ENCODE measurements around the gene PDIA5.

PDIA5 gene

DNA sequence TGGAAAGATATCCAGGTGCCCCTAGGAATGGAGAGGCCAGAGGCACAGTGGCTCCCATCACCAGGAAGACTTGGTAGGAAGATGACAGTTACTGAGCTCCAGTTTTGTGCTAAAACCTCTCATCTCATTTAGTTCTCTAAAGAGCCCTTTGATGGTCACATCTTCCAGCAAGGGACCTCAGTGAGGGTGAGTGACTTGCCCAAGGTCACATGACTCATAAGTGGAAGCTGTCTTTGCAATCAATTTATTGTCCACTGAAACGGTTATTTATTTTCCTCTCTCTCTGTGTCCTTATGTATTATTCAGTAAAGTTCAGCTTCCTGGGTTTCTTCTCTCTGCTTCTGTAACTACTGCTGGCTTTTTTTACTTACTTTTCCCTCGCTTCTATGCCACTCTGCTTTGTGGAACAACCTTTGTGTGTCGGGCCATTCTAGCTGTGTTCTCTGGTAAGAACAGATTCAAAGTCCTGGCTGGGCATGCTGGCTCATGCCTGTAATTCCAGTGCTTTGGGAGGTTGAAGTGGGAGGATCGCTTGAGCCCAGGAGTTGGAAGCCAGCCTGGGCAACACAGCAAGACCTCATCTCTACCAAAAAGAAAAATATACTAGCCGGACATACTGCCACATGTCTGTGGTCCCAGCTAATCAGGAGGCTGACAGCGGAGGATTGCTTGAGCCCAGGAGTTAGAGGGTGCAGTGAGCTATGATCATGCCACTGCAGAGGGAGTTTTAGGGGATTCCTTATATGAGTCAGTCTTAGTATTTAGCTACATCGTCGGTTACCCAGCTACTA is 55.9 kb downstream of the PDIA5 start:
- no peak for DNase-seq

DNA sequence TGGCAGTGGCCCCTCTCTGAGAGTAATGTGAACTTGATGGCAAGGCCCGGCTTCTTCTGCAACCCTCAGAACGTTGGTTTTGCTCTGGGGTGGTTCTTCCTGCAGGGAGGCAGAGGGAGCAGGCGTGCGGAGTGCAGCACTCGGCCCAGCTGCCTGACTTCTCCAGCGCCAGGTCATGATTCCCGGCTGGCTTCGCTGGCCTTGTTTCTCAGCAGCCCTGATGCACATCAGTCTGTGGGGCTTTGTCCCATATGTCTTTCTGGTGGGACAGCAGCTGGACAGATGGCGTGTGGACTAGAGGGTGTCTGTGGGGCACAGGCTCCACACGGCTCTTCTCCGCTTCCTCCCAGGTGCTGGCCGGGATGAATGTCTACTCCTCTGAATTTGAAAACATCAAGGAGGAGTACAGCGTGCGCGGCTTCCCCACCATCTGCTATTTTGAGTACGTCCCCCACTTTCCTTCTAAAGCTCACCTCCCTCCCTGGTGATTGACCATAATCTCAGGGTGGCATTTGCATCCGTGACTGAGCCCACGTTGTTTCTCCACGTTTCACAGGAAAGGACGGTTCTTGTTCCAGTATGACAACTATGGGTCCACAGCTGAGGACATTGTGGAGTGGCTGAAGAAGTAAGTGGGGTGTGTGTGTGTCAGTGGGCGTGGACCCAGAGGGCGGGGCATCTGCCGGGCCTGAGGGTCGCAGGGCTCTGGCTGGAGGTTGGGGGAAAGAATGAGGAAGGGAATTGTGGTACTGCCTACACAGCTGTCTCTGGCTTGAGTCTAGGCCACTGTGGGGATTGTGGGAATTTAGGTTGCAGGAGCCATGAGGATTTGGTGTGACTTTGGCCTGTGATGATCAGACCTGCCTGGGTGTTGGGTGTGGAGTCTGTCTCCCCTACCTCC is 57.1 kb downstream of the PDIA5 start:
- DNase-seq = no peak

DNA sequence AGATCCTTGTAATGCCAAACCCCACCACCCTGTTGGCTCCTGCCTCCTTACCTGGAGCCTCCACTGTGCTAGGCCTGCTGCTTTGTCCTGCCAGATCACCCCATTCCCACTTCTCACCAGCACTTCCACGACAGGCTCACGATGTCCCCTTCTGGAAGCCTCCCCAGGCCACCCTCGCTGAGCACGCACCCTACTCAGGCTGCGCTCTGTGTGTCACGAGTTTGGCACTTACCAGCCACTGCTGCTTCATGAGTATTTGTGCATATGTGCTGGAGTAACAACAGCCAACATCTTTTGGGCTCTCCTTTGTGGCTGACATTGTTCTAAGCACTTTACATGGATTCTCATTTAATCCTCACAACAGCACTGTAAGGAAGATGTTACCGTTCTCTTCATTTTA is 58.1 kb downstream of the PDIA5 start:
- no peak for DNase-seq

DNA sequence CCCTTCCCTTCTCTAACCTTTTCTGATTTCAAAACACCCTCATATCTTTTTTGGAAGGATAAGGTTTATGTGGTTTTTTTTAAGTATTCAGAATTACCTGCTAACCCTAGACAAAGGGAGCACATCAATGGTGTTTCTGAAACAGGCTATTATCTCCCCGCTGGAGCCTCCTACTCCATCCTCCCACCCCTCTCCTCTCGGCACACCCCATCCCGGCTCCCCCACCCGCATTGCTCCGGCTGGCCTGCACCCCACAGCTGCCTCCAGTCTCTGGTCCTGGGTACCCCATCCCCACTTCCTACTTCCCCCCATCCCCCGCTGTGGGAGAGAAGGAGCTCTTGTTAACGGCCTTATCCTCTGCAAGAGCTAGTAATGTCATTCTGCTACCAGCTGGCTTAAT is 59.2 kb downstream of the PDIA5 start:
- DNase-seq = no peak

DNA sequence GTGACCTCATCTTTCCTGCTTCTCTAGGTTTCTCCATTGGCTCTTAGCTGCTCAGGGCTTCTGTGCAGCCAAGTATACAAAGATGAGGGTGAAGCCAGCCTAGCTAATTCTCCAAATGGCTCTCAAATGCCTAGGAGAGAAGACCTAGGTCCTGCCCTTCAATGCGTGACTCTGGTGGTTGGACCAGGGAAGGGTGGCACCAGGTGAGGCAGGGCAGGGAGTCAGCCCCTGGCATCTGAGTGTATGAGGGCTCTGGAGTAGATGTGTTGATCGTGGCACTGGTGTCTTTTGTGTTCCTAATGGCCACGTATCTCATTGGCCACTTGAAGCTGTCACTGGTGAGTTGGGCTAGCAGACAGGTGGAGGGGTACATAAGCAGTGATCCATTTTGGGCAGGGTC is 59.8 kb downstream of the PDIA5 start:
- no peak for DNase-seq

DNA sequence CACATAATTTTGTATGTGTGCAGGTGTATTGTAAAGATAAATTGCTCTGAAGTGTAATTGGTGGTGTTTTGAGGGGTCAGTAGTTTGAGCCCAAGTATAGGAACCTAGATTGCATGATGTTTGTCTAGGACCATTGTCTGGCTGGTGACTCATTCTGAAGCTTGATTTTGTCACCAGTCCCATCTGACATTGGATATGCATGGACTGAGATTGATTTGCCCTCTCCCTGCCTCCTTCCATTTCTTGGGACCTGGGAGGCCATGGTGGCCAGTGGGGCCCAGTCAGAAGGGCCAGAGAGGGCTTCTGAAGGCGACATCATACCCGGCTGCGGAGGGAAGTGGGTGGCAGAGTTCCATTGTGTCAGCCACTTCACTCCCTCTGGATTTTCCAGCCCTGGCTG is 62.3 kb downstream of the PDIA5 start:
- DNase-seq = no peak

DNA sequence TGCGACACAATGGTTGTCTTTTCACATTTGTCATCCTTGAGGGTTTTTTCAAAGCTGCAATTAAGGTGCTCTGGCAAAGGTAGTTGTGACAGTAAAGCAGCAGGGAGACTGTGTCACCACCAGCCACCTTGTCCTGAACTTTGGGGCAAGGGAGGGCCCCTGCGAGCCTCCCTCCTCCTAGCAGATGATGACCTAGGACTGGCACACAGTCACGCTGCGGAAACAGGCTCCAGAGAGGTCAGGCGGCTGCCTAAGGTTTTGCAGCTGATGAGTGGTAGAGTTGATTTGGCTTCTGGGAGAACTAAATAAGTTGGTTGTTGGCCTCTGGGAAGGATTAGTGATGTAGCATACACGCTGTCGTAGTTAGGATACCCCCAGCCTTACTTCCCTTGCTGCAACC is 62.7 kb downstream of the PDIA5 start:
- no peak for DNase-seq

DNA sequence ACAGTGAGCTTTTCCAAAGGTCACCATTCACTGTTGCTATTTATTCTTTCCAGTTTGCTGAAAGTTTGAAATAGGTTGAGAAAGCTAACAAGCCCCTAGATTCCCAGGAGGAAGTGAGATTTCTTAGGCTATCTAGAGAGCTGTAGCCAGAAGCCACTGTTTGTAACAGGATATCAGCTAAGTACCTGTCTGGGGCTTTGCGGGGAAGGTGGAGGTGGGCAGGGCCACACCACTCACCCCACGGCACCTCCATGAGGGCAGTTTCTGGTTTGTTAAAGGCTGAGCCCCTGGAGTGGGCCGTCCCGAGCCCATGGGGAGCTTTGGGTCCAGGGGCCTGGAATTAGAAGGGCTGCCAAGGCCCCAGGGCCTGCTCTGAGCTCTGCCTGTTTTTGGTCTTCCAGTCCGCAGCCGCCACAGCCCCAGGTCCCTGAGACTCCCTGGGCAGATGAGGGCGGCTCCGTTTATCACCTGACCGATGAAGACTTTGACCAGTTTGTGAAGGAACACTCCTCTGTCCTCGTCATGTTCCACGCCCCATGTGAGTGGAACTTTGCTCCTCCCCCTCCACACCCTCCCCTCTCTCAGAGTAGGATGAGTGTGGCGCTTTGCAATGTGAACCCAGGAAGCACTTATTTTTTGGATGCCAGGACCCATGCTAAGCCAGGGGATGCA is 63.4 kb downstream of the PDIA5 start:
- no peak for DNase-seq

DNA sequence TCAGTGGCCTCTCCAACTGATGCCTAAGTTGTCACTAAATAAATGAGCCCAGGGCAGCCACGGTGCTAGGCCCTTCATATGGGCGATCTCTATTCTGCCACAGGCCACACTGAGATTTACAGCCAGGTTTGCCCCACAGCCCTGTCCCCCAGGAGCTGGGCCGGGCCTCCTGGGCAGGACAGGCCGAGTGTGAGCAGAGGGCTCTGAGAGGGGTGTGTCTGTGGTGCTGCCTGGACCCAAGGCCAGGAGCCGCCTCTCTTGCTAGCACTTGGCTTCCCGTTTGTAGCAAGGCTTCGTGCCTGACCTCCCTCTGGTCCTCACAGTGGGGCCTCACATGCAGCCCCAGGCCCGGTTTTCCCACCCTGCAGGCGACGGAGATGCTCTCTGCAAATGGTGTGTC is 67.8 kb downstream of the PDIA5 start:
- DNase-seq = no peak

DNA sequence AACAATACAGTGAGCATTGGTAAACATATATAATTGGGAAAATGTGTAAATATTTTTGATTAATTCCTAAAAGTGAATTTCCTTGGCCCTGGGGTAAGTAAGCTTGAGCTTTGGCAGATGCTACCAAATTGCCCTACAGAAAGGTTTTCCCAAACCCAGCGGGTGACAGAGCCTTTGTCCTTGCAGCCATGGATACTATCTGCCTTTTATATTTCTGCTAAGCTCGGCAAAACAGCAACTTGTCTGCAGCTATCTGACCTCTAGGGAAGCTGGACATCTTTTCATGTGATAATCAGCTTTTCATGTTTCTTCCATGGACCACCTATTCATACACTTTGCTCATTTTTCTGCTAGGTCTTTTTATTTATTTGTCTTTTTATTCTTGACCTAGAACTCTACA is 70.2 kb downstream of the PDIA5 start:
- no peak for DNase-seq

DNA sequence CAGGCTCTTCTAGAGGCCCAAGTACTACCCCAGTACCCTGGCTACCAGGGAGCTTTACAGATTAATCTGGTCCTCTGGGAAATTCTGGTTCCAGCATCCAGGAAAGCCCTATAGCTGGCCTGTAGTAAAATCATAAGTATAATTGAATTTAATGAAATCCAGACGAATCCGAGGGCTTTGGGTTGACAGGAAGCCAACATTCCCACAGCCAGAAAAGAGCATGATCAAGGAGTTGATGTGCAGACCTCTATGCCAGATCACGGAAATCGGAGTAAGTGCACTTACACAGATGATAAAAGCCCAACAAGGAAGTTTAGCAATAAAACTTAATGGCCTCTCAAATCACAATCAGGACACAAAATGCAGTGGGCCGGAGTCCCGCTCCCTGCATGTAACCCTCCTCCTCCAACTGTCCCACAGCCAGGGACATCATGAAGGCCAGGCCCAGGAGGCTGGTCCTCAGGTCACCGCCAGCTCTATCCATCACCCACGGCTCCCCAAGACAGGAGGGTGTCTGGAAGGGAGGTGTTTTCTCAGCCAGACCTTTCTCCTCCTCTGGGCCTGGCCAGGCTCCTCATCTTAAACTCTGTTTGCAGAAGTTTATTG is 72.1 kb downstream of the PDIA5 start:
- DNase-seq = no peak

DNA sequence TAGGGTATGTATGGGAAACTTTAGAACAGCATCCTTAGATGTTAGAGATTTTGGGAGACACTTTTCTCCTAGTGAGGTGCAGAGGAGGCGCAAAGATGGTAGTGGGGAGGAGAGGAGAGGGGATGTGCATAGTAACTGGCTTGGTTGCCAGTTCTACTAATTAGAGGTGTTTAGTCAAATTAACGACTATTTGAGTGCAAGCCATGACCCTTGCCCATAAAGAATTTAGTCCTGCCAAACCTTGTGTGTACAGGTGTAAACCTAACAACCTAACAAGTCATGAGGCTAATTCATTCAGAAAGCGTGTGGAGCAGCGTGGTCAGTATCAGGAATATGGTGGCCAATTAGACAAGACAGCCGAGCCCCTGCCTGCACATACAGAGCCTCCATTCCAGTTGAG is 72.7 kb downstream of the PDIA5 start:
- no peak for DNase-seq

DNA sequence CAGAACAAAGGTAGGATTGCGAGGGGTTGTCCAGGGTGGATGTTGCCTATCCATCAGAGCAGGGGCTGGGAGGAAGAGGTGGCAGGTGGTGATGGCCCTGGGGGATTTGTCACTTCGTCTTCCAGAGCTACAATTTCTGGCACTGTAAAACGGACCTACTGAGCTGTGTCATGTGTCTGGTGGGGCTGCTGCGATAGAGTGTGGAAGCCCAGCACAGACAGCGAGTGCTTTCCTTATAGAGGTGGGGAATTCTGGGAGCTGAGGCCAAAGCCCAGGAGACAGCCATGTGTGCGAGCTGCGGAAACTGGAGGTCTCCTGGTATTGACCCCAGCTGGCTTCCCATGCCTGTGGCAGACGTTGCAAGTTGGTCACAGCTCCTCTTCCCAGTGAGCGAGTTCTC is 73.7 kb downstream of the PDIA5 start:
- no peak for DNase-seq

DNA sequence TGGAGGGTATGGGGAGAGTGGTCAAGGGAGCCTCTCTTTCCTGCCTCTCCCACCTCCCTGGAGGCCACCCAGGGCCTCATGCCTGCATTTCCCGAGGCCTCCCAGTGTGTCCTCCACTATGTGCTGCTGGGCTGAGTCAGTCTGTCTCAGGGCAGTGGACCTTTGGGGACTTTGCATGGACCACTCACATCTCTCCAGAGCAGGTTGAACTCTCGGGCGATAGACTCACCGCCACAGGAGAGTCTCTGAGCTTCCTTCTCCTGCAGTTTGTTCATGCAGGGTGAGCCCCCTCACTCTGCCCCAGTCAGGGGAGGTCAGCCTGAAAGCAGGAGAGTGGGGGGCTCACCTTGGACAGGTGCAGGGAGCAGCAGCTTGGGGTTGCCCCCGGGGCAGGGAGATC is 74.5 kb downstream of the PDIA5 start:
- no peak for DNase-seq

DNA sequence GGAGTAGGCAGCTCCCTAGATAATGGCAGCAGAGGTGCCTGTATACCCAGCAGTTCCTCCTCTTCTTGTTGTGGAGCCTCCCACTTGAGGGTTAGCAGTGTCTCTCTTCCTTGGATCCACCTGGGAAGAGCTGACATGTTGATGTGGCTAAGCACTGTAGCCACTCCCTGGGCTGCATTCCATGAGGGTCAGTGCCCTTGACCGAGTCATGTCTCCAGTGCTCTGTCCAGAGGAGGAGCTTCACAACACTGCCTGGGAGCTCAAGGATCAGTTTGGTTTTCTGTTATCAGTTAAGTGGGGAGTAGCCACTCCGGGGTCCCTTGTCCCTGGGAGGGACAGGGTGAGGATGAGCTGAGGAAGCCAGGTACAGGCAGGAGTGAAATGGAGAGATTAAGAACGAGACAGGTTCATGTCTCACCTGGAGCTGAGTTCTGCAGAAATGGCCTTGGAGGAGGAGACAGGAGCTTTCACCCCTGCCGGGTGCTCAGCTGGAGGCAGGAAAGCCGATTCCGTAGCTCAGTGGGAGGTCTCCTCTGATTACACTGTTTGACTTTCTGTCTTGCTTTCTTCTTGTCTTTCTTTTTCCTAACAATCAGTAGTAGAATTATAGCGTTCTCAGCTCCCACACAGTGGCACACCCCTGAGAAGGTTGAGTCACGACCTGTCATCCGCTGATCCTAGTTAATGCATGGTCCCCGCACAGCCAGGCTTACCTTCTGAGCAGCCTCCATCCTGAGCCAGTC is 77.0 kb downstream of the PDIA5 start:
- DNase-seq = no peak

DNA sequence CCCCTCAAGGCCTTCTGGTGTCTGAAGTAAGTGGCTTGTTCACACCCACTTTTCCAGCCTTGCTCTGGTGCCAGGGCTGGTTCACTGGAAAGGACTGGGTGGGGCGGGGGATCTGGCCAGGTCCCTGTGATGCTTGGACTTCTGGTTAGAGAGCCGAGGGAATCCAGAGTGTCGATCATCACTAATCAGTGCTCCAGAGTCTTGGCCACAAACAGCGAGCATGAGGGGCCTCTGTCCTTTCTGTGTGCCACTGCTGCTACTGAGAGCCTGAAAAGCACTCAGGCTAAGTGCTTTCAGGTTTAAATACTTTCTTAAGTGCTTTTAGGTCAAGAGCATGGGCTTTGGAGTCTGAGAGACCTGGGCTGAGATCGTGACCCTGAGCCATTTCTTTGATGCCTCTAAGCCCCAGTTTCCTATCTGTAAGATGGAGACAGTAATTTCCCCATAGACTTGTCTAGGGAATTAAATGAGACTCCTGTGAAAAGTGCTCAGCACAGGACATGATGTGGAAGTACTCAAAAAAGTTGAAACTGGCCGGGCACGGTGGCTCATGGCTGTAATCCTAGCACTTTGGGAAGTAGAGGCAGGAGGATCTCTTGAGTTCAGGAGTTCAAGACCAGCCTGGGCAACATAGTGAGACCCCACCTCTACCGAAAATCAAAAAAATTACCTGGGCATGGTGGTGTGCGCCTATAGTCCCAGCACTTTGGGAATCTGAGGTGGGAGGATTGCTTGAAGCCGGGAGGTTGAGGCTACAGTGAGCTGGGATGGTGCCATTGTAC is 81.1 kb downstream of the PDIA5 start:
- no peak for DNase-seq

DNA sequence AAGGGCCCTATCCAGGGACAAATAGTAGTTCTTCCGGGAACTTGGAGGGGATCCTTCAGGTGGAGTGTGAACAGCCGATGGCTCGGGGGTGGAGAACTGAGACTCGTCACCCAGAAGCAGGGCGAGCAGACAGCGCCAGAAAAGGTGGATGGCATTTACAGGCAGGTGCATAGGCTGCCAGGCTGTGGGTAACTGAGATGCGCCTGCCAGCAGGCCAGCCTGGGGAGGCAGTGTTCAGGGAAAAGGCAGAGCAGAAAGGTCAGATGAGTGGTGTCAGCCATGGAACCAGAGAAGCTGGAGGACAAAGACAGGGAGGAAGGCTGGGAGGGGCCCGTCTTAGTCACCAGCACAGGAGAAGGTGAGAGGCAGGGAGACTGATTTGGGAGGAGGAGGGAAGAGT is 81.9 kb downstream of the PDIA5 start:
- DNase-seq = no peak

DNA sequence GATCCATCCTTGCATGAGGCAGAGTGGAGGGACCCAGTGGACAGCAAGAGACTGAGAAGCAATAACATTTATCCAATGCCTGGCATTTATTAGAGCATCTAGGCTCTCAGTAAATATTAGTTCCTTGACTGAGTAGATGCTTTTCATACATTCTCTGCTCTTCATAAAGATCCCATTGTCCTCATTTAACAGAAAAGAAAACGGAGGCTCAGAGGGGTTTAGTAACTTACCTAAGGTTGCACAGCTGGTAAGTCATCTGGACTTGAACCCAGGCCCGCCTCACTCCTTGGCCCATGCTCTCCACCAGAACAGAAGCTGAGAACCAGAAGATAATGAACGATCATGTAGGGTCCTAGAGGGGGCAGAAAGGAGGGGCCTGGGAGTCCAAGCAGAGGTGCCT is 82.7 kb downstream of the PDIA5 start:
- DNase-seq = no peak

DNA sequence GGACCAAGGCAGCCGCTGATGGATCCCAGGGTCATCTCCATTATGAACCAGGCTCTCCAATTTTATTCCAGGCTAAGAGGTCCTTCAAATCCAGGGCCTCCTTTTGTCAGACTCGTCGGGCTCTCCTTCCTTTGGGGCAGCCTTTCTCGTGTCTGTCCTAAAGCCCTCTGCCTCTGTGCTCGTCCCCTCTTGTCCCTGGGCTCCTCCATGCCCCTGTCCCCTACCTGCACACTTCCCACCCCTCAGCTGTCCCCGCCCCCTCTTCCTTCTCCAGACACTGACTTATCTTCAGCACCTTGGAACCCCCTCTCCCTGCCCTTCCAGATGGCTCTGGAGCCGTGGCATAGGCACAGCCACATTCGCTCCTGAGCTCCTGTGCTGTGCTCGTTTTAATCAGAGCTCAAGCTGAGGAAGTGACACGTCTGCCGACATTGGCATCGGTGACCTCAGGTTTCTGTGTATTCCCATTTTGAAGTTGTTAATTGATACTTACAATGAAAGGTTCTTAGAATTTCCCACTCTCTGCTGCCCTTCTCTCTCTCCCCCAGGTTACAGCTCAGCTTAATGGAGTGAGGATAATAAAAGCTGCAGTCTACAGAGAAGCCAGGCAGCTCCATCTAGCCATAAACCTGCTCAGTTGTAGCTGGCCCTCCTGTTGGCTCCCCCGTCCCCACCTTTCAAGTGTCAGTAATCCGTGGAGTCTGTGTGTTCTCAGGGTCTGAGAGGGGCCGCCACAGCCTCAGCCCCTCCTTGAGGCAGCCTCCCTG is 83.8 kb downstream of the PDIA5 start:
- no peak for DNase-seq

DNA sequence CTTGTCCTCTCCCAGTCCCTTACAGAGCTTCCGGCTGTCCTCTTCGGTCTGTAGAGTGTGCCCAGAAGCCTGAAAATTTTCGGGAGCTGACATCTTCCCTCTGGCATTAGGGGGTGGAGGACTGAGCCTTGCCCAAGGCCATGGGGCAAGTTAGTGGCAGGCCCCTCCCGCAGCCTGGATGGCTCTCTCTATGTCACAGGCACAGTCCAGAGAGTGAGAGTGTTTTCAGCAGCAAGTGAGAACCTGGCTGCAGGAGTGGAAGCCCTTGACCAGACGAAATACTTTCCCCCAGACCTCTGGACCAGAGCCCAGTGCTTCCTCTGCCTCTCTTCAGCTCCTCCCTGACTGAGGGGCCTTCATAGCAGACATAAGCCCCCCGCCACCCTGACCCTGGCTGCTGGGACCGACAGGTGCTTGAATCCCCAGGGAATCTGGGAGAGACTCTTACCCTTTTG is 84.5 kb downstream of the PDIA5 start:
- no peak for DNase-seq

All from T1000 (cell line).